Naive thymus-derived CD8-positive, alpha-beta T cell (primary cell): ENCODE measurements around the gene PKMYT1. TPM values are rescaled to one million over a fixed set of nuclear protein-coding genes. Genes with fewer than 3 reads are reported as not detected.
A peak's percentile ranks its signal among the peaks of the same experiment; 100 is the strongest.

Experiments used
- ATAC-seq, 2 donors: fragments of 150-1000 bp; cut with Tn5 transposase in 1 of 2; sonication (Bioruptor Pico), chemical (Tn5 transposase) in 1 of 2; 1 replicate in 1 of 2; 2 replicates in 1 of 2; pipeline ENCODE4 v1.10.0; 2021; ENCODE audit warnings: mild to moderate bottlenecking in 2 of 2, moderate library complexity in 2 of 2
- POLR2A ChIA-PET: fragments of 350-600 bp; sonication (Branson Sonifier 250); formaldehyde crosslinking; loops from one replicate; lab custom pipeline; 2021; ENCODE audit warnings: antibody characterized with exemption; lab: Charles Lee
- DNase-seq, 10 donors: peaks; one replicate each; pipeline versions ENCODE4 v3.0.0 to v3.0.0-alpha.2; 2020 to 2022
- H3K27ac Mint-ChIP-seq, 10 donors: one replicate each; pipeline ENCODE4 v1.8.0; 2020 to 2022; ENCODE audit warnings: mild to moderate bottlenecking in 10 of 10, mixed read lengths in 10 of 10, moderate library complexity in 4 of 10, inconsistent platforms in 1 of 10
- H3K27me3 Mint-ChIP-seq, 5 donors: one replicate each; pipeline ENCODE4 v1.8.0; 2021 to 2022; ENCODE audit warnings: mixed read lengths in 5 of 5
- H3K36me3 Mint-ChIP-seq, 3 donors: one replicate each; pipeline ENCODE4 v1.8.0; 2020 to 2022; ENCODE audit warnings: mixed read lengths in 3 of 3, mild to moderate bottlenecking in 2 of 3, inconsistent platforms in 1 of 3
- H3K4me1 Mint-ChIP-seq, 4 donors: one replicate each; pipeline ENCODE4 v1.8.0; 2021 to 2022; ENCODE audit warnings: mixed read lengths in 4 of 4
- H3K4me3 Mint-ChIP-seq, 10 donors: one replicate each; pipeline ENCODE4 v1.8.0; 2020 to 2022; ENCODE audit warnings: mild to moderate bottlenecking in 10 of 10, mixed read lengths in 10 of 10, moderate library complexity in 6 of 10, inconsistent platforms in 1 of 10
- H3K9me3 Mint-ChIP-seq, 9 donors: one replicate each; pipeline ENCODE4 v1.8.0; 2020 to 2022; ENCODE audit warnings: mixed read lengths in 9 of 9, mild to moderate bottlenecking in 3 of 9, inconsistent platforms in 1 of 9, moderate library complexity in 1 of 9
- polyA plus RNA-seq, 3 donors: library from polyadenylated mRNA; unstranded; fragments of 300-500 nt; fragmentation: Illumina TruSeq; gene quantifications; one replicate each; pipeline ENCODE4 v1.2.3, GENCODE V29; 2021
- total RNA-seq, 8 experiments: library from RNA in 2 of 8; stranded (reverse) in 2 of 8; gene quantifications; one replicate each; pipeline ENCODE4 v1.2.3 and lab custom pipeline; 2021 to 2026

Gene PKMYT1
- total and polyA plus RNA-seq, 5 experiments from 2014 or later: 0.37 TPM; not detected in 4

DNA sequence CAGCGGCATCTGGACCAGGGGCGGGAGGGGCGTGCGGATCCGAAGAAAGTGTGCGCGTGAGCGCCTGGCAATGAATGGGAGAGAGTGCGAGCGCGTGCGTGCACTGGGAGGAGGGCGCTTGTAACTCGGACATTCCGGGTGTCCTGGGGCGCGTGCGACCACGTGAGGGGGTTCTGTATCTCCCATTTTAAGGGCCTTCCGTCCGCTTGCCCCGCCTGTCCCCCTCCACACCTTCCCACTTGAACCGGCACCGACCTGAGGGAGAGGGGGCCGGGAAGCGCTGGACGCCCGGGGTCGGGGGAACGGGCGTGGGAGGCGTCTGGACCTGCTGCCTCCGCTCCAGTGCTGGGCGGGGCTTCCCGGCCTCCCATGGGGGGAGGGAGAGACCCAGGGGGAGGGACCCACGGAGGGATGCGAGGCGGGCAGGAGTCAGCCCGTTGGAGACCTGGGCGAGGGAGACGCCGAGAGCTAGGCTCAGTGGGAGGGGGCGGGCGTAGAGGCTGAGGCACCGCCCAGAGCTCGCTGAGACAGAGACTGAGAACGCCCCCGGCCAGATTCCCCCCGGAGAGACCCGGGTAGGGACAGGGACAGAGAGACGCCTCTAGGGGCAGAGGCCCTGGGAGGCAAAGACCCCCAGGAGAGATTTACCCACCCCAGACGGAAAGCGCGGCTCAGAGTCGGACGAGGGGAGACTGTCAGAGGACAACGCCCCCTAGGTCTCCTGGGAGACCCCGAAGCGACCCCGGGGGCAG lies 16.3 kb downstream of the PKMYT1 start, which contains the start of gene KREMEN2:
Gene KREMEN2, plus strand, starts transcription at position 553 of the 752 bp plus-strand sequence. CDS start 246 bp downstream, outside the sequence.
- POLR2A ChIA-PET: interaction anchor here (2.4 kb wide), 1 partner anchor 17 kb away, joined by 11 read pairs; the partner anchor contains the start of gene PKMYT1
- Mint-ChIP-seq H3K27ac (peak within 1 kb of the TSS in 2 of 10 donors; percentile 29 to 56), H3K9me3 (peaks cover 0 to 4% (median 0%) of the 10 kb centered on the region in 9 donors), H3K27me3 (peaks cover 3 to 51% (median 17%) of the 10 kb centered on the region in 5 donors), H3K36me3 (no peaks in the 10 kb centered on the region), H3K4me1 (peaks cover 13 to 42% (median 37%) of the 10 kb centered on the region in 4 donors), H3K4me3 (peak within 1 kb of the TSS; percentile 74 to 95 (median 85))
- peak; percentile 19 to 25 for ATAC-seq
- DNase-seq: peak in 7 of 10 donors; percentile 18 to 63 (median 27)

DNA sequence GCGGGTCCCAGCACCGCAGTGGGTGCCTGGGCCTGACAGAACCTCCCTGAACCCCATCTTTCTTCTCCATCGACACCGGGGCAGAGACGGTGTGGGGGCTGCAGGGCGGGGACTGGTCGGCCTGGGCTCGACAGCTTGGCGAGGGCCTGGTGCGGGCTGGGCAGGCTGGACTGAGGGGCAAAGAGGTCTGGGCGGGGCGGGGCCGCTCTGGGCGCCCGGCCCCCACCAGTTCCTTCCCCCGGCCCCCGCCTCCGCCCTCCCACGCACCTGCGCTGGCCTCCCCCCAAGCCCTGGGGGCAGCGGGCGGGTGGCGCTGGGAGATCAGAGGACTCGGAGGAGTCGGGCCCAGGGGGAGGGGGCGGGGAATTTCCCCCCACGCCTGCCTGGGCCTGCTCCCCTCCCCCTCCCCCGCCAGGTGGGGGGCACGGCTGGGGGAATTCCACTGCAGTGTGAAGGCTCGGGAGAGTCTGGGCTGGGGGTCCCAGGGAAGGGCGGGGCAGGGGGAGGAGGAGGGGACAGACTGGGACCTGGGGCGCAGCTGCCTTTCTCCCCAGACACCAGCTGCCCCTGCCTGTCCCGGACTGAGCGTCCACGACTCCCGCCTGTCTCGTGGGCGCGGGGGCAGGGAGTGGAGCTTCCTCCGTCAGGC lies 17.0 kb downstream of the PKMYT1 start:
- H3K4me3 Mint-ChIP-seq: peak overlapping the region; percentile 39 to 95 (median 83)
- H3K27me3 Mint-ChIP-seq: peaks cover 2 to 44% (median 12%) of the 10 kb centered on the region in 5 donors
- peaks cover 8 to 36% (median 30%) of the 10 kb centered on the region in 4 donors for H3K4me1 Mint-ChIP-seq
- peak; percentile 7 to 47 for ATAC-seq
- no peaks in the 10 kb centered on the region for H3K36me3 Mint-ChIP-seq
- no peak overlapping the region for H3K27ac Mint-ChIP-seq
- peaks cover 0 to 4% (median 0%) of the 10 kb centered on the region in 9 donors for H3K9me3 Mint-ChIP-seq
- POLR2A ChIA-PET: interaction anchor here (0.8 kb wide), 1 partner anchor 11 kb away, joined by 3 read pairs; no protein-coding TSS in a partner anchor
- DNase-seq: peak in 8 of 10 donors; percentile 25 to 75 (median 61)

DNA sequence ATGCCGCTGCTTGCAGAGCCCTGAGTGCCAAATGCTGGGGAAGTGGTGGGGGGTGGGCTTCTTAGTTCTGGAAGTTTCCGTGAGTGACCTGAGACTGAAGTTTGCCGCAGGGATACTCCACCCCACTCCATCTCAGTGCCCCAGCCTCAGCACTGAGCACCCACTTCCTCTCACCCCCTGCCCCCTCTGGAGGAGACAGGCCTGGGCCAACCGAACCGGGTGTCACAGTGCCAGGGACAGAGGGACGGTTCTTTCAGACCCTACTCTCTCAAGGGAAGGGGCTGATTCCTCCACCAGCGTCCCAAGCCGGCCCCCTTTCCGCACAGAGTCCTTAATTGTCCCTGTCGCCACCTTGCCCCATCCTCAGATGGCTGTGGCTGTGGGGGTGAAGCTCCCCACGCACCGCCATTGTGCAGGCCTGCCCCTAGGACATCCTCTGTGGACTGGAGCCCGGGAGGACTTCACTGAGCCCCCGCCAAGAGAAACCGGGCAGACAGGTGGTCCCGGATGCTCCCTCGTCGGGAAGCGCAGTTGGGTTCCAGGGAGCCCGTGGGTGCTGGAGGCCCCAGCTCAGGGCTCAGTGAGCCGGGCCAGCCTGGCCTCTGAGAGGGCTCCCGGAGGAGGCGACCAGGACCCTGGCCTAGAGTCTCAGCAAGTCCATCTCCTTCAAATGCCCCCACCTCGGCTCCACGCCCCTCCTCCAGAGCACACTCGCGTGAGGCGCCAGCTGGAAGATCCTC lies 17.7 kb downstream of the PKMYT1 start:
- DNase-seq: peak in 1 of 10 donors; percentile 49
- Mint-ChIP-seq H3K27me3 (peaks cover 0 to 40% (median 8%) of the 10 kb centered on the region in 5 donors), H3K36me3 (no peaks in the 10 kb centered on the region), H3K27ac (no peak overlapping the region), H3K4me3 (peak overlapping the region in 8 of 10 donors; percentile 15 to 85 (median 53)), H3K4me1 (peaks cover 8 to 32% (median 27%) of the 10 kb centered on the region in 4 donors), H3K9me3 (no peaks in the 10 kb centered on the region)
- POLR2A ChIA-PET: interaction anchor here (0.8 to 1.3 kb wide), 2 partner anchors 10 to 15 kb away, joined by 3 to 4 read pairs; no protein-coding TSS in a partner anchor
- no peak for ATAC-seq

DNA sequence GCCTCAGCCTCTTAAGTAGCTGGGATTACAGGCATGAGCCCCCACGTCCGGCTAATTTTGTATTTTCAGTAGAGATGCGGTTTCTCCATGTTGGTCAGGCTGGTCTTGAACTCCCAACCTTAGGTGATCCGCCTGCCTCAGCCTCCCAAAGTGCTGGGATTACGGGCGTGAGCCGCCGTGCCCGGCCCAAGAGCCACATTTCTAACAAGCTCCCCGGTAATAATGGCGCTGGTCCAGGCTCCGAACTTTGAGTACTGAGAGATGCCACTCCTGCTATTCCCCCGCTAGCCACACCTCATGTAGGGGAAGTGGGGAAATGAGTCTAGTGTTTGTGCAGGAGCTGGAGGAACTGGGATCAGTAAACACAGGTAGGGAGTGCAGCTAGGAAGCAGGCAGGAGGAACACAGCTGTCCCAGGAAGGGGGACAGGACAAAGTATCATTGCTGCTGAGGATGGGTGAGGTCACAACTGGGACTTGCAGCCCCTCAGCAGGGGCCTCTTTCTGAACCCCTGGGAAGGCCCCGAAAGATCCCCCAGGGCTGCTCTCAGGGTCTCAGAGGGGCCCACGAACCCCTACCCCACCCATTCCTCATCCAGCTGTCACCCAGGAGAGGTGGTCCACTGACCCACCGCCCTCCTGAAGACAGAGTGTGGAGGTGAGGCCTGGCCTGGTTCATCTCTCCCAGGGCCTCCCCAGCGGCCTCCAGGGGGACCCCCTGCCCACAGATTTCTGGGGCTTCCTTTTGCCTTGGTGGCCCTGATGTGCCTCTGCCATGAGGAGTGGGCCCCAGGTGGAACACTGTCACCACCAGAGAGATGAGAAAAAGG lies 19.8 kb downstream of the PKMYT1 start:
- ATAC-seq (no peak), DNase-seq (peak in 1 of 10 donors; percentile 57)
- H3K27me3 Mint-ChIP-seq: peaks cover 3 to 41% (median 15%) of the 10 kb centered on the region in 5 donors
- no peaks in the 10 kb centered on the region for H3K9me3 Mint-ChIP-seq
- H3K36me3 Mint-ChIP-seq: no peaks in the 10 kb centered on the region
- H3K27ac Mint-ChIP-seq: peak overlapping the region in 1 of 10 donors; percentile 49
- H3K4me3 Mint-ChIP-seq: no peak overlapping the region
- POLR2A ChIA-PET: interaction anchor here (0.9 to 1.2 kb wide), 2 partner anchors 29 to 208 kb away, joined by 3 to 6 read pairs; partner anchors contain the start of gene SRRM2
- peaks cover 7 to 32% (median 22%) of the 10 kb centered on the region in 4 donors for H3K4me1 Mint-ChIP-seq

DNA sequence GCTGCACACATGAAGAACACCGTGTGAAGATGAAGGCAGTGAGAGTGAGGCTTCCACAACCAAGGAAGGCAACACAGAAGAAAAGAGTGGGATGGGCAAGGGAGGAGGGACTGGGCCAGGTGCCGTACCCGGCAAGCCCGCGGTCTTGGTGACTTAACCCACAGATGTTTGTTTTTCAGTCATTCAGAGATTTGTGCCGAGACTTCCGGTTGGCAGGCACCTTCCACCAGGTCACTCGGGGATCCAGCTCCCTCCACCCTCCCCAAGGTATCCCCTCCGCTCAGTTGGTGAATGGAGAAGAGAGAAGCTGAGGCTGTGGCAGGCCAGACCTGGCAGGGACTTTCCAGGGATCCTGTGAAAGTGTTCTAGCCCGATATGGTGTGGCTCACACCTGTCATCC lies 21.0 kb downstream of the PKMYT1 start:
- DNase-seq: peak in 1 of 10 donors; percentile 45
- Mint-ChIP-seq H3K27me3 (peaks cover 3 to 39% (median 14%) of the 10 kb centered on the region in 5 donors), H3K27ac (no peak overlapping the region), H3K4me1 (peaks cover 7 to 23% (median 18%) of the 10 kb centered on the region in 4 donors), H3K36me3 (no peaks in the 10 kb centered on the region), H3K4me3 (no peak overlapping the region), H3K9me3 (no peaks in the 10 kb centered on the region)
- no peak for ATAC-seq
- POLR2A ChIA-PET: interaction anchor here (0.6 to 1.2 kb wide), 3 partner anchors 28 to 1001 kb away, joined by 3 to 6 read pairs (median 3); partner anchors contain the start of gene SRRM2

DNA sequence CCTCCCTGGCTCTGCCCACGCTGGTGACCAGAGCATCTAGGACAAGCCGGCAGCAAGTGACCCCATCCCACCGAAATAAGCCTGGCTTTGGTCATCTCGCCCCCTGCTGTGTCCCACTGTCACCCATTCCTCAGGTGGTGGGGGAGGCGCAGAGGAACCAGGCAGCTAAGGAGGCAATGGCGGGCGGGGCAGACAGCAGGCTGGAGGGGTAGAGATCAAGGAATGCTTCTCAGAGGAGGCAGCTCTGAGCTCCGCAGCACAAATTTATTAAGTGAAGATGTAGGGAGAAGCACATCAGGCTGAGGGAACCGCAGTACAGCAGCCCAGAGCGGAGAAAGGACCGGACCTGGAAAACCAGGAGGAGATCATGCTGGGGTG lies 23.7 kb downstream of the PKMYT1 start:
- Mint-ChIP-seq H3K9me3 (no peaks in the 10 kb centered on the region), H3K27ac (peak overlapping the region in 1 of 10 donors; percentile 48), H3K36me3 (no peaks in the 10 kb centered on the region), H3K4me1 (peaks cover 0 to 11% (median 2%) of the 10 kb centered on the region in 4 donors), H3K4me3 (no peak overlapping the region), H3K27me3 (peaks cover 3 to 22% (median 7%) of the 10 kb centered on the region in 5 donors)
- ATAC-seq (no peak), DNase-seq (peak in 1 of 10 donors; percentile 42)
- POLR2A ChIA-PET: no interaction called here

DNA sequence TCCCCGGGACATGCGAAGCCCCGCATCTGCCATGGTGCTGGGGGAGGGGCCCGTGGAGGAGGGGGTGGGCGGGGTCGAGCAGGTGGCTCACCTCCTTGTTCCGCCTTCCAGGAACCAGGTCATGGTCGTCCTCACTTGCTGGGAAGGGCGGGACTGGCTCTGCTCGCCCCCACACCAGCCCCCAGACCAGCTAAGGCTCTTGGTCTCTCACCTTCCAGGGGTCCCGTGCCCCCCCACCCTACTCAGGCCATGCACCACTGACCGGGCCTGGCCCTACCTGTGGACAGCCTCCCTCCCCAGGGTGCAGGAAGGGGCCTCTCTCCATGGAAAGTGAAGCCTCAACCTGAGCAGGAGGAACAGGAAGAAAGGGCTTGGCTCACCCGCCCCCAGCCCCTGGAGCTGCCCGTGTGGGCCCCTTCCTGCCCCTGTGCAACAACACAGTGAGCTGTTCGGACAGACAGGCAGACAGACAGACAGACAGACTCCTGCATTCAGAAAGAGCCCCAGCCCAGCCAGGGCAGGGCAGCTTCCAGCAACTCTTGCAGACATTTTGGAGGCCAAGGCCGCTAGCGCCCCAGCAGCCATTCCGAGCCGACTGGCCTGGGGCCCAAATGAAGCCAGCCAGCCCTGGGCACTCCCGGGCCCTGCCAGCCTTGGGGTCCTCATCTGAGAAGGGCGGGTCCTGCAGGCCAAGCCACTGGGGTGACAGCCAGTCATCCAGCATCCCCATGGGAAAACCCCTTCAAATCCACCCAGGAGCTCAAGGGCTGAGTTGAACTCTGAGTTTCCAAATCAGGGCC lies 24.3 kb downstream of the PKMYT1 start:
- no peaks in the 10 kb centered on the region for H3K36me3 Mint-ChIP-seq
- peak in 1 of 10 donors; percentile 47 for DNase-seq
- no peak for ATAC-seq
- POLR2A ChIA-PET: no interaction called here
- H3K4me3 Mint-ChIP-seq: no peak overlapping the region
- peaks cover 3 to 22% (median 7%) of the 10 kb centered on the region in 5 donors for H3K27me3 Mint-ChIP-seq
- peaks cover 0 to 11% (median 3%) of the 10 kb centered on the region in 4 donors for H3K4me1 Mint-ChIP-seq
- H3K9me3 Mint-ChIP-seq: no peaks in the 10 kb centered on the region
- no peak overlapping the region for H3K27ac Mint-ChIP-seq

DNA sequence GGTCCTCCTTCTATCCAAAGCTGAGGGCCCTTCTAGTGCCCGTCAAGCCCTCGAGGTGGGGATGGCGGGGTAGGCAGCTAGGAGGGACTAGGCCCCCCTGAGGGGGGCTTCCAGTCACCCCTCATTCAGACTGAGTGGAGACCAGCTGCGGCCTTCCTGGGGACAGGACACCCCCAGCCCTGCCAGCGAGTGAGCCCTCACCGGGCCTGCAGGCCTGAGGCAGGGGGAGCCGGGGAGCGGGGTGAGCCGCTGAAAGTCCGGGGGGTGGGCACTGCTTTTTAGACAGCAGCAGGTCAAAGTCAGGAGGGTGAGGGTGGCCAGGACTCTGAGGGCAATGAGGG lies 24.8 kb downstream of the PKMYT1 start:
- no peaks in the 10 kb centered on the region for H3K9me3 Mint-ChIP-seq
- ATAC-seq: no peak
- H3K27me3 Mint-ChIP-seq: peaks cover 3 to 22% (median 7%) of the 10 kb centered on the region in 5 donors
- no peak overlapping the region for H3K27ac Mint-ChIP-seq
- DNase-seq: peak in 1 of 10 donors; percentile 62
- POLR2A ChIA-PET: no interaction called here
- peaks cover 0 to 11% (median 3%) of the 10 kb centered on the region in 4 donors for H3K4me1 Mint-ChIP-seq
- no peak overlapping the region for H3K4me3 Mint-ChIP-seq
- H3K36me3 Mint-ChIP-seq: no peaks in the 10 kb centered on the region

DNA sequence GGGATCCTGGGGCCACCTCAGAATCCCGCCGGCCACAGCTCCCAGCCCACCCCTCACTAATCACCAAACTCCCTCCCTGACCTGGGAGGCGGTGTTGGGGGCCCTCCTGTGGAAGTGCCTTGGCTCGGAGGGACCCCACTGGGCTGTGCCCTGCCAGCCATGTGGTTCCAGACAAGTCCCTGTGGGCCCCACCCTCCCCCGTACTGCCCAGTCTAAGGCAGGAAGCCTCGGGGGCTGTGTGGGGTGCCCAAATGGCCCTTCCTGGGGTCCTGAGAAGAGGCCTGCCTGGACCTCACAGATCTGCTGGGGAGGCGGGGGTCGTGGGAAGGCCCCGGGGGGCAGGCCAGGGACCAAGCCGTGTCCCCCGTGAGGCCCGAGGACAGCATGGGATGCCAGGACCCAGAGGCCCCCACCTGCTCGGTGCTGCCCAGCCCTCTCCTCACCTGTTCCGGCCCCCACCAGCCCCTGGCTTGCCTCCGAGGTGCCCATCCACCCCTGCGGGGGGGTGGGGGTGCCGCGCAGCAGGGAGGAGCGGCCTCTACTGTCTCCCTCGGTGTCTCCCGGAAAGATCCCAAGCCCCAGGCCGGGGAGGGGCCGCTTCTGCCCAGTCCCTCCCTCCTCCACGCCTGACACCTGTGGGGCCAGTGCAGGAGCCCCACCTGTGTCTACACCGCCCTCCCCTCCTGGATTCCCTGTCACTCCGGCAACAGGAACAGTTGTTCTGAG lies 25.4 kb downstream of the PKMYT1 start:
- Mint-ChIP-seq H3K27me3 (peaks cover 3 to 18% (median 7%) of the 10 kb centered on the region in 5 donors), H3K4me1 (peaks cover 0 to 11% (median 3%) of the 10 kb centered on the region in 4 donors), H3K4me3 (no peak overlapping the region), H3K27ac (no peak overlapping the region), H3K36me3 (no peaks in the 10 kb centered on the region), H3K9me3 (no peaks in the 10 kb centered on the region)
- no peak for ATAC-seq
- POLR2A ChIA-PET: no interaction called here
- DNase-seq: peak in 1 of 10 donors; percentile 53
